Cardiac muscle cell (in vitro differentiated cells and primary cell): ENCODE results near the gene KCNJ12. TPM values are rescaled to one million over a fixed set of nuclear protein-coding genes. Genes with fewer than 3 reads are reported as not detected.
A peak's percentile ranks its signal among the peaks of the same experiment; 100 is the strongest.
"Not testable (repeated sequence)": the region's sequence is repeated elsewhere in the genome, so short reads cannot be mapped to it uniquely, and the experiment has no call there.

ENCODE experiments used
- DNase-seq, 2 donors: peaks; one replicate each; pipeline versions ENCODE4 v3.0.0 to v3.0.0-alpha.2; 2010 to 2017; ENCODE audit warnings: low read depth in 1 of 2, low spot score in 1 of 2
- H3K27ac ChIP-seq: fragments of 200-600 bp; sonication (generic); 2 replicates; pipeline ENCODE4 v1.5.1; 2016
- H3K27me3 ChIP-seq: fragments of 200-600 bp; sonication (generic); 2 replicates; pipeline ENCODE4 v1.6.0; 2016; ENCODE audit warnings: control low read depth
- H3K36me3 ChIP-seq: fragments of 200-600 bp; sonication (generic); 2 replicates; pipeline ENCODE4 v1.5.1; 2016; ENCODE audit warnings: control low read depth
- H3K4me1 ChIP-seq: fragments of 200-600 bp; sonication (generic); 2 replicates; pipeline ENCODE4 v1.8.1; 2017; ENCODE audit warnings: low read depth, mild to moderate bottlenecking, mixed run types
- H3K4me3 ChIP-seq: fragments of 200-600 bp; sonication (generic); 2 replicates; pipeline ENCODE4 v1.5.1; 2016; ENCODE audit warnings: mild to moderate bottlenecking
- H3K9me3 ChIP-seq: fragments of 200-600 bp; sonication (generic); 2 replicates; pipeline ENCODE4 v1.5.1; 2017; ENCODE audit warnings: low read depth, mild to moderate bottlenecking, control low read depth
- CTCF ChIP-seq: IDR thresholded peaks from 2 replicates; pipeline ENCODE4 v1.5.1; 2012; ENCODE audit warnings: low read depth, mild to moderate bottlenecking, low read length
- polyA plus RNA-seq: library from polyadenylated mRNA; unstranded; fragments of >200 nt; fragmentation: Nextera tagmentation; extraction: Ambion mirVana; gene quantifications from 2 replicates; pipeline ENCODE4 v1.2.1, GENCODE V29; 2016
- total RNA-seq: library from RNA; depleted of rRNA; stranded (reverse); fragments of >200 nt; gene quantifications from 2 replicates; pipeline ENCODE4 v1.2.3, GENCODE V29; 2016

KCNJ12 gene
- total and polyA plus RNA-seq, 2 experiments from 2014 or later = 5.9 to 13.4 TPM

- no peak overlapping the region for H3K27ac ChIP-seq
- H3K36me3 ChIP-seq = no peaks in the 10 kb centered on the region
- H3K27me3 ChIP-seq = no peaks in the 10 kb centered on the region
- no peak overlapping the region for H3K4me3 ChIP-seq
- no peak for TF ChIP-seq CTCF
- no peak for DNase-seq
- peaks cover 7% of the 10 kb centered on the region for H3K4me1 ChIP-seq
- H3K9me3 ChIP-seq = no peaks in the 10 kb centered on the region
Measured at GRCh38 chr17:21417921-21418320, 41.8 kb downstream of the KCNJ12 start.

- H3K9me3 ChIP-seq = no peaks in the 10 kb centered on the region
- peaks cover 7% of the 10 kb centered on the region for H3K4me1 ChIP-seq
- peak overlapping the region; percentile 19 for H3K27ac ChIP-seq
- H3K4me3 ChIP-seq = no peak overlapping the region
- no peak for TF ChIP-seq CTCF
- peak in 1 of 2 donors; percentile 24 for DNase-seq
- no peaks in the 10 kb centered on the region for H3K27me3 ChIP-seq
- H3K36me3 ChIP-seq = no peaks in the 10 kb centered on the region
Measured at GRCh38 chr17:21418446-21419298, 42.5 kb downstream of the KCNJ12 start.

- no peaks in the 10 kb centered on the region for H3K9me3 ChIP-seq
- H3K27ac ChIP-seq = no peak overlapping the region
- no peaks in the 10 kb centered on the region for H3K36me3 ChIP-seq
- H3K4me3 ChIP-seq = no peak overlapping the region
- no peaks in the 10 kb centered on the region for H3K27me3 ChIP-seq
- no peak for DNase-seq
- peaks cover 7% of the 10 kb centered on the region for H3K4me1 ChIP-seq
- TF ChIP-seq CTCF = no peak
Measured at GRCh38 chr17:21419299-21420239, 43.4 kb downstream of the KCNJ12 start.

GRCh38 chr17:21420503-21421090 lies 44.4 kb downstream of the KCNJ12 start:
- not testable (repeated sequence) for H3K4me3 ChIP-seq, H3K36me3 ChIP-seq, H3K9me3 ChIP-seq, H3K4me1 ChIP-seq, H3K27me3 ChIP-seq, H3K27ac ChIP-seq, DNase-seq

GRCh38 chr17:21421421-21422310 lies 45.5 kb downstream of the KCNJ12 start:
- H3K4me1 ChIP-seq, H3K4me3 ChIP-seq, H3K27ac ChIP-seq, H3K36me3 ChIP-seq, DNase-seq, H3K9me3 ChIP-seq, H3K27me3 ChIP-seq: not testable (repeated sequence)

GRCh38 chr17:21422311-21423189 lies 46.4 kb downstream of the KCNJ12 start:
- not testable (repeated sequence) for DNase-seq, H3K27me3 ChIP-seq, H3K9me3 ChIP-seq, H3K4me1 ChIP-seq, H3K4me3 ChIP-seq, H3K36me3 ChIP-seq, H3K27ac ChIP-seq

GRCh38 chr17:21423190-21423493 lies 47.0 kb downstream of the KCNJ12 start:
- not testable (repeated sequence) for H3K27me3 ChIP-seq, H3K4me1 ChIP-seq, H3K9me3 ChIP-seq, H3K36me3 ChIP-seq, H3K4me3 ChIP-seq, H3K27ac ChIP-seq
- peak in 1 of 2 donors; percentile 29 for DNase-seq

GRCh38 chr17:21424697-21425096 lies 48.5 kb downstream of the KCNJ12 start:
- H3K4me3 ChIP-seq, H3K4me1 ChIP-seq, H3K27ac ChIP-seq, H3K9me3 ChIP-seq, H3K36me3 ChIP-seq, H3K27me3 ChIP-seq, DNase-seq: not testable (repeated sequence)
